ENCODE data around the gene STON2.

GRCh38 chr14:81418057-81418790, 18.1 kb upstream of the STON2 start:
- TF ChIP-seq POLR2A (IDR thresholded peaks at IDR 0.05; ENCODE audit: low read length) (no peak), GATA1 (IDR thresholded peaks at IDR 0.05; ENCODE audit: low read depth, low read length) (no peak)
